Caki2 (cell line): ENCODE data around the gene MAS1. TPM values are rescaled to one million over a fixed set of nuclear protein-coding genes. Genes with fewer than 3 reads are reported as not detected.

ENCODE experiments used
- DNase-seq: peaks from one replicate; pipeline ENCODE4 v3.0.0-alpha.2; 2015; ENCODE audit warnings: low read depth
- in situ Hi-C: cut with HindIII; loops from 2 replicates; pipeline ENCODE4 v1.10.0; 2016; ENCODE audit warnings: low sequenced_read_pairs, low pct_unique_long_range_greater_than_20kb, mixed read lengths
- total RNA-seq: library from RNA; depleted of rRNA; stranded (reverse); fragments of >200 nt; shearing (Covaris generic); gene quantifications from 2 replicates; pipeline ENCODE4 v1.2.3, GENCODE V29; 2014; ENCODE audit warnings: low replicate concordance

MAS1 gene
- total RNA-seq, 1 experiment from 2014 or later, result not detected

DNA sequence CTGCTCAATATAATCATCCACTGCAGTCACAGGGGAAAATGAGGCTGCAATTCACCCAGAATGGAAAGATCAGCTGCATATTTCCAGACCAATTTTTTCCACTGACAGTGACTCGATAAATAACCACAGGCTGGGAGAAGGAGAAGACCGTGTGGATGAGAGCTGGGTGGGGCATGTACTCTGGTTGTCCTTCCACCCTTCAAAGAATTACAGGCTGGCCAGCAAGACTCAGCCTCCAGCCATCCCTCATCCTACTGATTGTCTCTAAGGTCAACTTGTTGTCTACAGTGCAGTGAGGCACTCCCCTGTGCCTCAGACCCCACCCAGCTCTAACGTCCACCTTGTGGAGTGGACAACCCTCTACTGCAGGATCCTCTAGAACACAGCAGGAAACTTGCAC lies 14.5 kb upstream of the MAS1 start:
- no peak for DNase-seq
- in situ Hi-C loops, result no loop called here

GRCh38 chr6:159877256-159877808 lies 13.5 kb upstream of the MAS1 start:
- in situ Hi-C loops, result no loop called here
- DNase-seq, result no peak

- DNase-seq, result no peak
- in situ Hi-C loops, result no loop called here
These were observed 12.4 kb upstream of the MAS1 start for GRCh38 chr6:159878341-159878740.

- in situ Hi-C loops, result no loop called here
- DNase-seq, result no peak
These were observed 10.9 kb upstream of the MAS1 start for GRCh38 chr6:159879856-159880255.

DNA sequence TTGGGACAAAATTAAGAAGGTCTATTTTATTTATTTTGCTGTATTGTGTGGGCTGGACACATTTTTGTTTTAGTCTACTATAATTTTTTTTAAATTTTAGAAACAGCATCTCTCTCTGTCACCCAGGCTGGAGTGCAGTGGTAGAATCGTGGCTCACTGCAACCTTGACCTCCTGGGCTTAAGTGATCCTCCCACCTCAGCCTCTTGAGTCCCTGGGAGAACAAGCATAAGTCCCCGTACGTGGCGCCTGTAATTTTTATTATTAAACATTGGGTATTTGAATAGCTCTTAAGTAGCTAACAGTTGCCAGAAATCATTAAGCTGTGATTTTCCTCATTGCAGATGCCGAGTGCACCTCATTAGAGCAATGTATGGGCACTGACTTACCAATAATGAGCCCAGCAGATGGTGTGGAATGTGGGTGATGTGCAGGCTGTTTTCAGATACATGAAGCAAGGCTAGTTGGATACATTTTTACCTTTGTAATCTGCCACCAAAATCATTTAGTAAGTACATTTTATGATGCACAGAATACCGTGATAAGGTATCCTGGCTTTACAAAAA lies 10.3 kb upstream of the MAS1 start:
- no peak for DNase-seq
- in situ Hi-C loops, result no loop called here

- in situ Hi-C loops, result no loop called here
- no peak for DNase-seq
These were observed 6.1 kb upstream of the MAS1 start for GRCh38 chr6:159884720-159885119.

GRCh38 chr6:159886270-159886669 lies 4.5 kb upstream of the MAS1 start:
- in situ Hi-C loops, result no loop called here

DNA sequence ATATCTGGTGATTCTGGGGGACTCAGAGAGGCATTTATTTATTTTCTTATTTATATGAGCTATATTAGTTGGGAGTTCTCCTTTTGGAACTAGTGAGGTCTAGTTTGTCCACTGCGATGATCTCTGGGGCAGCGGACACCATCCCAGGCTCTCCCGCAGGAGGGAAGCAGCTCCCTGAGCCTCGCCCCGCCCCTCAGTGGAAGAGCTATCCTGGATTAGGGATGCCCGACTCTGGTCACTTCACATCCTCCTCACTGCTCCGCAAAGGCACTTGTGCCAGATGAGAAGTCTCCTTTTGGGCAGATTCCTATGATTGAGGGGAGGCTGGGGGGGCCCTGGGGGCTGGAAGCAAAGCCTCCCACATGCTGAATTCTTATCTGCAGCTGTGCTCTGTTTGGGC lies 3.6 kb upstream of the MAS1 start:
- in situ Hi-C loops, result no loop called here
- DNase-seq, result no peak

More at GRCh38 chr6:159886270-159886669, 4.5 kb upstream of the MAS1 start:
- DNase-seq, result no peak

GRCh38 chr6:159887761-159888160 lies 3.0 kb upstream of the MAS1 start:
- DNase-seq, result no peak
- in situ Hi-C loops, result no loop called here

DNA sequence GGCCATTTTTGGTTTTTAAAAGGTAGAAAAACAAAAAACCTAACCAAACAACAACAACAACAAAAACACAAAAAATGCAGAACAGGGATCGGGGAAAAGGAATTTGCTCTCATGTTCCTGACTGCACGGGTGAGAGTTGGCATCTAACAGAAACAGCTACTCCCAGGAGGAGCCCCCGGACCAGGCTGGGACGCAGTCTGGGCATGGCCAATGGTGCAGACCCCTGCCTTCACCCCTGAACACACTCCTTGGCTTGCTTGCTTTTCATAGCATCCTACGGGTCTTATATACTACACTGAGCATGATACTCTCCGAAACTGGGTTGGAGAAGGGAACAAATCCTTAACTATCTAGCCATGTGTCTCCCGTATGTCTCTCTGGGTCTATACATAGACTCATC lies 587 bp upstream of the MAS1 start:
- in situ Hi-C loops, result no loop called here
- no peak for DNase-seq

GRCh38 chr6:159892053-159892452 lies 1.3 kb downstream of the MAS1 start:
- in situ Hi-C loops, result no loop called here
- no peak for DNase-seq

DNA sequence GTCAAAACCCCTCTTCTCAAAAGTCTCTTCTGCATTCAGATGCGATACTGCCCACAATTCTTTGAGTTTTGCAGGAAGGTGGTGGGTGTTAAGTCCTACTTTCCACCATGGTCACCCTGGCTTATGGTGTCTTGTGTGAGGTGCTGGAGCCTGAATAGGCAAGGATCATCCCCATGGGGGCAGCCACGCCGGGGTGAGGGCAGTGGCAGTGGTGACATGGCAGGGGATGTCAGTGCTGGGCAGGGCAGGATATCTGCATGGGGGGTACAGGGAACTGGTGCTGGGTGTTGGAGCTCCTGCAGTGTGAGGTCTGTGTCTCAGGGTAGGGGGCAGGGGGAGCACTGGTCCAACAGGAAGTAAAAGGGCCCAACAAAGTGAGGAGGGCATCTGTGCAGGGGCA lies 2.3 kb downstream of the MAS1 start:
- no peak for DNase-seq
- in situ Hi-C loops, result no loop called here

DNA sequence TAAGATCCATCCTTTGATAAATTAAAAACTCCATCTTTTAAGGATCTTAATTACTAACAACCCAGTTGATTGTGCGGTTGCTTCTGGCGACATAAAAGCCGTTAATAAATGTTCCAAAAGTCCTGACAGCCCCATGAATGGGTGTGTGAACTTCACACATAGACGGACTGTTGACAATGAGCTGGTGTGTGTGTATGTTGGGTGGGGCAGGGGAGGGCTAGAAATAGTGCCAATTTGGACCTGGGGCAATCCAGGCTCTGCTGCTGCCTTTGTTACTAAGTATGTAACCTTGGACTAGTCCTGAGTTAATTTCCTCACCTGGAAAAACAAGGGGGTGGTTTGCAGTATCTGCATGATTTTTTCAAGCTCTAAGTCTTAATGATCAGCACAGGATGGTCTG lies 4.2 kb downstream of the MAS1 start:
- DNase-seq, result no peak
- in situ Hi-C loops, result no loop called here

GRCh38 chr6:159897603-159898002 lies 6.8 kb downstream of the MAS1 start:
- DNase-seq, result no peak
- in situ Hi-C loops, result no loop called here

- DNase-seq, result no peak
- in situ Hi-C loops, result no loop called here
These were observed 7.7 kb downstream of the MAS1 start for GRCh38 chr6:159898519-159898918.

GRCh38 chr6:159899994-159900745 lies 9.4 kb downstream of the MAS1 start:
- DNase-seq, result peak; percentile 89
- in situ Hi-C loops, result no loop called here

DNA sequence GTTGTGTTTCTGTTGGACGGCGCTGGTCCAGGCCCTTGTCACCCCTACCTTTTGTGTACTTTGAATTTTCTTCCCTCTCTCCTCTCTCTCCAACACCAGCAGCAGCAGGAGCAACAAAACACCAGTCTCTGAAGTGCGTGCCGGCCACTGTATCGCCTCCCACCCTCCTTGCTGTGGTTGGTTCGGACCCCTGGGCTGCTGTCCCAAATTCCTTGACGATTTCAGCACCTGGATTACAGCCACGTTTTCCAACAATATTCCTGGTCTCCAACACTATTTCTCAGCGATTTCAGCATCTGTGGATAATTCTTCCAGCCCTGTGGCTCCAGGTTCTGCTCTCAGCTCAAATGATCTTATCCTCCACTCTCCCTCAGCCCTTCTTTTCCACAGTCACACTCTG lies 11.8 kb downstream of the MAS1 start:
- DNase-seq, result no peak
- in situ Hi-C loops, result no loop called here

GRCh38 chr6:159904497-159904911 lies 13.7 kb downstream of the MAS1 start:
- in situ Hi-C loops, result no loop called here
- DNase-seq, result no peak

- in situ Hi-C loops, result no loop called here
- DNase-seq, result no peak
These were observed 15.6 kb downstream of the MAS1 start for GRCh38 chr6:159906400-159906799.

DNA sequence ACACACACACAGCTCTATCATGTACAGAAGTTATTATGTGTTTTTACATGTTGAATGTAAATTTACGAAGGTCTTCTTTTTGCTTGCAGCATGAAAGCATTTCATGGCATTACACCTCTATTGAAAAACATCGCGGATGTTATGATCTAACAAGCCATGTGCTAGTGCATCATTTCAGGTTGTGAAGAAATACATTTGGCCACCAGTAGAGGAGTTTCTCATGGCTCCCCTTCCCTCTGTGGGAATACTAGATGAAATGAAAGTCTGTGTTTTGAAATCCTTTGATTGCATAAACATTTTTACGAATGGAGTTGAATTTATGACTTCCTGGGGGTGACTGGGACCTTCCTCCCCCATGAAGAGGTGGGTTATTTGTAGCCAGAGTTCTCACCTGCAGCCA lies 17.7 kb downstream of the MAS1 start:
- in situ Hi-C loops, result no loop called here
- DNase-seq, result no peak
